ENCODE data around the gene ASTN1. TPM values are rescaled to one million over a fixed set of nuclear protein-coding genes. Genes with fewer than 3 reads are reported as not detected.

ASTN1 gene
- total RNA-seq, 6 experiments from 2014 or later, result not detected

DNA sequence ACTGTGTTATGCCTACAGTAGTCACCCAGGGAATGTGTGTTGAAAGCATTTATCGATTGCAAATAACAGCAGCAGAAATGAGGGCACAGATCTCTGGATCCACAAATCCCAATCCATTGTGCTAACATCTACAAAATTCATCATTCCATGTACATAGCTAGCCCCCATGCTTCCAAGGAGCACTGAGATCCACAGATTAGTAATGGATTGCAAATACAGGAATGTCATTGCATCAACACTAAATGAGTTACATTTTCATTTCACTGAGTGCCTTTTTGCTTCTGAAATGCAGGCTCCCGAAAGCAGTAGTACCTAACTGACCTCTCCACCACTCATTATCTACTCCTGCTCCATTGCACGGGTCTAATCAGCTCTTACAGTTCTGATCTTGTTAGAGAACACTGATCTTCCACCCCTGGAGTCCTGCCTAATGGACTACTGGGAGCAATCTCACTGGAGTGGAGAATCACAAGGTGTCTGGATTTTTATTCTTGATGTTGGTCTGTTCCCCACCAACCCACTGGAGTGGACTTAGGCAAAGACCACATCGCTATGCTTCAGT is 30.5 kb downstream of the ASTN1 start:
- no peaks in the 10 kb centered on the region; the same call in 1 of the 2 replicates for H3K27me3 Mint-ChIP-seq (ENCODE audit: insufficient read depth)
- DNase-seq, result no peak
- no peaks in the 10 kb centered on the region for H3K36me3 Mint-ChIP-seq (ENCODE audit: low read depth)
- H3K9me3 Mint-ChIP-seq, result peaks cover 11% of the 10 kb centered on the region
- H3K4me3 Mint-ChIP-seq, result no peak overlapping the region
- H3K4me1 Mint-ChIP-seq (ENCODE audit: low read depth), result no peaks in the 10 kb centered on the region
- TF ChIP-seq, protein P1, sequence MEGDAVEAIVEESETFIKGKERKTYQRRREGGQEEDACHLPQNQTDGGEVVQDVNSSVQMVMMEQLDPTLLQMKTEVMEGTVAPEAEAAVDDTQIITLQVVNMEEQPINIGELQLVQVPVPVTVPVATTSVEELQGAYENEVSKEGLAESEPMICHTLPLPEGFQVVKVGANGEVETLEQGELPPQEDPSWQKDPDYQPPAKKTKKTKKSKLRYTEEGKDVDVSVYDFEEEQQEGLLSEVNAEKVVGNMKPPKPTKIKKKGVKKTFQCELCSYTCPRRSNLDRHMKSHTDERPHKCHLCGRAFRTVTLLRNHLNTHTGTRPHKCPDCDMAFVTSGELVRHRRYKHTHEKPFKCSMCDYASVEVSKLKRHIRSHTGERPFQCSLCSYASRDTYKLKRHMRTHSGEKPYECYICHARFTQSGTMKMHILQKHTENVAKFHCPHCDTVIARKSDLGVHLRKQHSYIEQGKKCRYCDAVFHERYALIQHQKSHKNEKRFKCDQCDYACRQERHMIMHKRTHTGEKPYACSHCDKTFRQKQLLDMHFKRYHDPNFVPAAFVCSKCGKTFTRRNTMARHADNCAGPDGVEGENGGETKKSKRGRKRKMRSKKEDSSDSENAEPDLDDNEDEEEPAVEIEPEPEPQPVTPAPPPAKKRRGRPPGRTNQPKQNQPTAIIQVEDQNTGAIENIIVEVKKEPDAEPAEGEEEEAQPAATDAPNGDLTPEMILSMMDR (IDR thresholded peaks at IDR 0.05), result no peak
- no peak overlapping the region for H3K27ac Mint-ChIP-seq

DNA sequence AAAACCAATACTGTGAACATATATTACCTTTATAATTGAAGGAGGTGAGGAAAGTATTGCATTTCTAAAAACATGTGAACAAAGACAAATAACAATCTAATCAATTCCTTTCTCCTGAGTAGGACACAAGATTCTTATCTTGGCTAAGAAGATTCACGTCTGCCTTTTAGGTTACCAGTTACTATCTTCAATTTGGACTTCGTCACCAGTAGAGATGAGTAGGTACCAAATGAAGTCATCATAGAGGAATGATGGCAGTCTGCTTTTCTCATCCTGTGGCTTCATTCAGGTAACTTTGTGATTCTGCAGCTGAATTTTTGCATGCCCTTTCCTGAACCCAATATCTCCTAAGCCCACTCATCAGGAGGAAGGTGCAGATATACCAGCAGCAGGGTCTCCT is 32.4 kb downstream of the ASTN1 start:
- H3K9me3 Mint-ChIP-seq, result peaks cover 16% of the 10 kb centered on the region
- H3K36me3 Mint-ChIP-seq (ENCODE audit: low read depth), result no peaks in the 10 kb centered on the region
- H3K27ac Mint-ChIP-seq, result no peak overlapping the region
- no peak for DNase-seq
- TF ChIP-seq, protein P1 (IDR thresholded peaks at IDR 0.05), result no peak
- H3K4me3 Mint-ChIP-seq, result no peak overlapping the region
- H3K4me1 Mint-ChIP-seq (ENCODE audit: low read depth), result no peaks in the 10 kb centered on the region
- H3K27me3 Mint-ChIP-seq (ENCODE audit: insufficient read depth), result no peaks in the 10 kb centered on the region; the same call in 1 of the 2 replicates

DNA sequence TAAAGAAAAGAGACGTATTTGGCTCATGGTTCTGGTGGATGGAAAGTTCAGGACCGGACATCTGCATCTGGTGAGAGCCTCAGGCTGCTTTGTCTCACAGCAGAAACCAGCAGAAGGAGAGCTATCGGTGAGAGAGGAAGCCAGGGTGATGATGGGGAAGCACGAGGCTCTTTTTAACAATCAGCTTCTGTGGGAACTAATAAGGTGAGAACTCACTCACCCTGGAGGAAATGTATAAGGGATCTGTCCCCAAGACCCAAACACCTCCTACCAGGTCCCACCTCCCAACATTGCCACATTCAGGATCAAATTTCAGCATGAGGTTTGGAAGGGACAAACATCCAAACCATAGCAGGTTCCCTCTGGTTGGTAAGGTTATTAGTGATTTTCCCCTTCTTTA is 32.8 kb downstream of the ASTN1 start:
- no peak overlapping the region for H3K4me3 Mint-ChIP-seq
- DNase-seq, result no peak
- no peak overlapping the region for H3K27ac Mint-ChIP-seq
- H3K9me3 Mint-ChIP-seq, result peaks cover 16% of the 10 kb centered on the region
- TF ChIP-seq, protein P1 (IDR thresholded peaks at IDR 0.05), result no peak
- H3K4me1 Mint-ChIP-seq (ENCODE audit: low read depth), result no peaks in the 10 kb centered on the region
- H3K27me3 Mint-ChIP-seq (ENCODE audit: insufficient read depth), result no peaks in the 10 kb centered on the region; the same call in 1 of the 2 replicates
- no peaks in the 10 kb centered on the region for H3K36me3 Mint-ChIP-seq (ENCODE audit: low read depth)

DNA sequence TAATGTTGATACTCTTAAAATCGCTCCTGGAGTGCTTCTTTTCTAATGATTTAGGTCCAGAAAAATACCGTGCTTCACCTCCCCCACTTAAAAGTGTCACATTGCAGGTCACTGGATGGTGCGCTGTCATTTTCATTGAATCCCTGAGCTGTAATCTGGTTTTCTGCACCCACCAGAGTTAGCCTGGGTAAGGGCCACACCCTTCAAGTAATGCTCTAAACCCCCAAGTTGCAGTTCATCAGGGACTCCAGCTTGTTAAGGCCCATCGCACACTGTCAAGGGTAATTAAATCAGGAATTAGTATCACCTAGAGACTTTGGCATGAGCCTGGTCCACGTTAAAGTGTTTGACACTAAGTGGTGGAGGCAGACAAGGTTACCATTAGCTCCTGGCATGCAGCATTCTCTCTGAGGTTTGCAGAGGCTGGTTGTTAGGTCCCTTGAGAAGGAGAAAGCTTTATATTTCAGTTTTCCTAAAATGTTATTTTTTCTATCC is 34.0 kb downstream of the ASTN1 start:
- no peaks in the 10 kb centered on the region for H3K36me3 Mint-ChIP-seq (ENCODE audit: low read depth)
- DNase-seq, result no peak
- no peak overlapping the region for H3K27ac Mint-ChIP-seq
- no peaks in the 10 kb centered on the region; the same call in 1 of the 2 replicates for H3K27me3 Mint-ChIP-seq (ENCODE audit: insufficient read depth)
- H3K4me3 Mint-ChIP-seq, result no peak overlapping the region
- peaks cover 16% of the 10 kb centered on the region for H3K9me3 Mint-ChIP-seq
- H3K4me1 Mint-ChIP-seq (ENCODE audit: low read depth), result no peaks in the 10 kb centered on the region
- TF ChIP-seq, protein P1 (IDR thresholded peaks at IDR 0.05), result no peak

DNA sequence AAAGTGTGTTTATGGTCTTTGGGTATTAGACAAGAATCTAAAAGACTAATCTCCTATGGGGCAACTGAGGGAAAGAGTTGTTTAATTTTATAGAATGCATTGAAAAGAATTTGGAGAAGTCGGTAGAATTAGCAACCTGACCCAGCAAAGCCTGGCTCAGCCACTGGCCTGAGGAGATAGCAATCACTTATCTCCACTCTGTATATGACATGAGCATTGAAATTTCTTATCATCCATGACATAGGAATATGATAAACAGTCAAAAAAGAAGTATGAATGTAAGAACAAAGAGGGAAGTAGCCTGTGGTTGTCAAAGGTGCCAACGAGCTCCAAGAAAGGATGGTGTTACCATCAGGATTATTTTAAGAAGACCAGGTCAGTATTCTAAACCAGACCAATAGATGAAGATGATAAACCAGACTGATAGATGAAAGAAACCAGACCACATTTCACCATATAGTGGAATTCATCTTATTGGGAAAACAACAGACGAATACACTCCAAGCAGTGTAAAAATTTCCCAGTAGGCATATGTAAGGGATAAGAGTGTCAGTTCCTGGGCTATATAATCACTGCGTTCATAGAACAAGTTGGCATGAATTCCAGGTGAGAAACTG is 35.7 kb downstream of the ASTN1 start:
- Mint-ChIP-seq H3K4me3 (no peak overlapping the region), H3K27me3 (ENCODE audit: insufficient read depth) (no peaks in the 10 kb centered on the region; the same call in 1 of the 2 replicates)
- TF ChIP-seq, protein P1 (IDR thresholded peaks at IDR 0.05), result no peak

More for the DNA sequence above, 35.7 kb downstream of the ASTN1 start:
- Mint-ChIP-seq H3K27ac (no peak overlapping the region), H3K9me3 (peaks cover 22% of the 10 kb centered on the region), H3K4me1 (ENCODE audit: low read depth) (no peaks in the 10 kb centered on the region), H3K36me3 (ENCODE audit: low read depth) (no peaks in the 10 kb centered on the region)
- no peak for DNase-seq

Measured in HFFc6 (cell line).